ENCODE results near the gene CLMN. TPM values are rescaled to one million over a fixed set of nuclear protein-coding genes. Genes with fewer than 3 reads are reported as not detected.
"Not testable (repeated sequence)": the region's sequence is repeated elsewhere in the genome, so short reads cannot be mapped to it uniquely, and the experiment has no call there.

CLMN gene
- total RNA-seq, 1 experiment from 2014 or later, result 33.4 TPM

DNA sequence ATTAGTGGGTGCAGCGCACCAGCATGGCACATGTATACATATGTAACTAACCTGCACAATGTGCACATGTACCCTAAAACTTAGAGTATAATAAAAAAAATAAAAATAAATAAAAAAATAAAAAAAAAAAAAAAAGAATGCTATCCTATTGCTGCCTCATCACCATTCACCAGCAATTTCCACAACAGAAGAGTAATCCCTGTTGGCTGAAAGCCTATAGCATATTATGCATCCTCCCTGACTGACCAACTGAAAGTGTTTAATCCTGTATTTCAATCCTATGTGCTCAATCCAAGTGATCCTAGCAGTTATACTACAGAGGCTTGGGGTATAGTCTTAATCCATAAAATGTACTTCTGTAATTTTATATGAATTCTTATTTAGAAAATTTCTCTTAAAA lies 180.8 kb downstream of the CLMN start:
- Histone ChIP-seq H3K79me2 (ENCODE audit: insufficient read depth, low read length) (peaks cover 97% of the 10 kb centered on the region), H3K27me3 (ENCODE audit: insufficient read depth, low read length) (no peaks in the 10 kb centered on the region), H3K9ac (ENCODE audit: low read length) (no peak overlapping the region), H3K4me3 (replicated peaks in 1 of 2; ENCODE audit: low read depth in 1 of 2, low read length in 2 of 2) (no peak overlapping the region), H4K20me1 (ENCODE audit: insufficient read depth) (peaks cover 5% of the 10 kb centered on the region; the same call in 1 of the 2 replicates), H3K9me3 (ENCODE audit: control insufficient read depth in 1 of 2, insufficient read depth in 1 of 2, low read depth in 1 of 2, low read length in 2 of 2) (no peaks in the 10 kb centered on the region), H2AFZ (ENCODE audit: low read depth, low read length, poor library complexity, severe bottlenecking) (no peak overlapping the region), H3K36me3 (ENCODE audit: control insufficient read depth in 1 of 2, insufficient read depth in 2 of 2, low read length in 2 of 2) (no peaks in the 10 kb centered on the region), H3K4me2 (ENCODE audit: low read length) (no peak overlapping the region), H3K4me1 (ENCODE audit: control insufficient read depth in 1 of 2, insufficient read depth in 2 of 2, low read length in 2 of 2) (no peaks in the 10 kb centered on the region), H3K27ac (ENCODE audit: low read depth, low read length) (no peak overlapping the region), H3K9me2 (ENCODE audit: insufficient read depth) (no peaks in the 10 kb centered on the region)
- DNase-seq (ENCODE audit: low read depth, low spot score) (no peak), ATAC-seq (no peak)
- RAD21 ChIA-PET (ENCODE audit: low non-redundant PET in 1 of 2, low total read pairs in 2 of 2, uncharacterized antibody in 2 of 2, unreplicated experiment in 2 of 2), result no interaction called here
- POLR2A ChIA-PET, result no interaction called here
- no TSS peak for BruUV-seq (replicated peaks)
- no peak for TF ChIP-seq ZNF274 (IDR thresholded peaks at IDR 0.05; ENCODE audit: low read depth, low read length)
- no peak for TF ChIP-seq SIN3A (IDR thresholded peaks at IDR 0.05; ENCODE audit: low read depth)
- TF ChIP-seq EZH2phosphoT487 (IDR thresholded peaks at IDR 0.05; ENCODE audit: borderline replicate concordance), result no peak
- TF ChIP-seq JUND (IDR thresholded peaks at IDR 0.05), result no peak
- no peak for TF ChIP-seq POLR2AphosphoS5 (IDR thresholded peaks at IDR 0.05; ENCODE audit: low read depth, low read length)
- no peak for TF ChIP-seq TCF7L2 (IDR thresholded peaks at IDR 0.05; ENCODE audit: borderline replicate concordance, extremely low read depth, insufficient read depth, insufficient read length)
- TF ChIP-seq POLR2A (IDR thresholded peaks at IDR 0.05; ENCODE audit: borderline replicate concordance, extremely low read depth, insufficient read depth, insufficient read length), result no peak
- intact Hi-C loops (cut with micrococcal nuclease), result no loop called here
- CTCF ChIA-PET, result no interaction called here

- H3K4me2 ChIP-seq (ENCODE audit: low read length); H3K4me1 ChIP-seq (ENCODE audit: control insufficient read depth in 1 of 2, insufficient read depth in 2 of 2, low read length in 2 of 2); intact Hi-C loops (cut with micrococcal nuclease); ATAC-seq; POLR2A ChIA-PET; H3K27me3 ChIP-seq (ENCODE audit: insufficient read depth, low read length); DNase-seq (ENCODE audit: low read depth, low spot score); H4K20me1 ChIP-seq (ENCODE audit: insufficient read depth); H3K36me3 ChIP-seq (ENCODE audit: control insufficient read depth in 1 of 2, insufficient read depth in 2 of 2, low read length in 2 of 2); CTCF ChIA-PET; RAD21 ChIA-PET (ENCODE audit: low non-redundant PET in 1 of 2, low total read pairs in 2 of 2, uncharacterized antibody in 2 of 2, unreplicated experiment in 2 of 2); BruUV-seq (replicated peaks); H2AFZ ChIP-seq (ENCODE audit: low read depth, low read length, poor library complexity, severe bottlenecking); H3K9me3 ChIP-seq (ENCODE audit: control insufficient read depth in 1 of 2, insufficient read depth in 1 of 2, low read depth in 1 of 2, low read length in 2 of 2); H3K9ac ChIP-seq (ENCODE audit: low read length); H3K9me2 ChIP-seq (ENCODE audit: insufficient read depth); H3K4me3 ChIP-seq (replicated peaks in 1 of 2; ENCODE audit: low read depth in 1 of 2, low read length in 2 of 2); H3K27ac ChIP-seq (ENCODE audit: low read depth, low read length): not testable (repeated sequence)
- peaks cover 96% of the 10 kb centered on the region for H3K79me2 ChIP-seq (ENCODE audit: insufficient read depth, low read length)
Measured at GRCh38 chr14:95138455-95138854, 181.3 kb downstream of the CLMN start.
